HG02840 (cell line): Measurements from ENCODE around the gene TAF4B.
"Not testable (repeated sequence)": the region's sequence is repeated elsewhere in the genome, so short reads cannot be mapped to it uniquely, and the experiment has no call there.

Experiments used
- ATAC-seq: cut with Tn5 transposase; IDR thresholded peaks from one replicate; pipeline ENCODE4 v1.9.1; 2021; ENCODE audit warnings: mild to moderate bottlenecking, moderate library complexity, moderate number of reproducible peaks; ENCODE audit not compliant: unreplicated experiment, low FRiP score

TAF4B gene

DNA sequence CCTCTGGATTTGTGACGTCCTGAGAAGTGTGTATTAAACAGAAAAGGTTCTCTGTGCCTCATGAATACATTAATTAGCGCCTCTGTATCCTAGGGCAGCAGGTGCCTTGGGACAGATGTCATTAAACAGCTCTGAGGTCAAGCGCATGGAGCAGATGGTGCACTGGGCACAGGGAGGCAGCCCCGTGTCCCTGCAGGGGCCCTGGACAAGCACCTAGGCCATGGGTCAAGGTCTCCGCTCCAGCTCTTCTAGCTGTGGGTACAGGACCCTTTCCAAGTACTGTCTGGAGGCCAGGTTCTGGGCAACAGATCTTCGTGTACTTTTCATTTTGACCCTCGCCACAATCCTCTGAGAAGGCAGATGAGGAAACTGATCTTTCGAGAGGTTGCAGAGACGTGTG is 195.7 kb downstream of the TAF4B start:
- ATAC-seq: no peak

- ATAC-seq: peak; percentile 52
Observed at GRCh38 chr18:26422472-26423162, 196.4 kb downstream of the TAF4B start.

DNA sequence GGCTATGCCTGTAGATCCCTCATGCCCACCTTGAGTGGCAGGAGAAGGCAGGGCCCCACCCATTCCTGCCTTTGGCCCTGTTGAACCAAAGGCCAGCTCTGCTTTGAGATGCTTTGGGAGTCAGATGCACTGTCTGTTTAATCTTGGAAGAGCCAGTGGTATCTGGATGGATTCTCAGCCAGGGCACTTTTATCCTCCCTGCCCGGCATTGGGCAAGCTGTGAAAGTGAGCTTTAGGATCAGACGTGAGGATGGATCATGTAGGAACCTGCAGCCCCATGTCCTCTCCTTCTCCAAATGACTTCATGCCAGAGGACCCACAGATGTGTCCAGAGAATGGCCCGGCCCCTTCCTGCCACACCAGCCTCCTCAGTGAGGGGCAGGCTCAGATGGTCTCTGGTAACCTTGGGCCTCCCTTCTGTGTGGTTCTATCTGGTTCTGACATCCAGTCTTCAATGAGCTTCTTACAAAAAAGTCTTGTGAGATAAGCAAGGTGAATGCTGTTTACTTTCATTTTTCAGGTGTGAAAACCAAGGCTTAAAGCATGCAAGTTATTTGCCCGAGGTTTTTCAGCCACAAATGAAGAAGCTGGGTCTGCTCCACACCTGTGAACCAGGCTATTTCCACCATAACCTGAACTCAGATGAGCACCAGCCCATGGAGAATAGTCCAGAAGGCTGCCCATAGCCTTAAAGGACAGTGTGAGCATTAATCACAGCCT is 198.3 kb downstream of the TAF4B start:
- ATAC-seq: no peak

GRCh38 chr18:26425148-26425531 is 198.9 kb downstream of the TAF4B start:
- no peak for ATAC-seq

DNA sequence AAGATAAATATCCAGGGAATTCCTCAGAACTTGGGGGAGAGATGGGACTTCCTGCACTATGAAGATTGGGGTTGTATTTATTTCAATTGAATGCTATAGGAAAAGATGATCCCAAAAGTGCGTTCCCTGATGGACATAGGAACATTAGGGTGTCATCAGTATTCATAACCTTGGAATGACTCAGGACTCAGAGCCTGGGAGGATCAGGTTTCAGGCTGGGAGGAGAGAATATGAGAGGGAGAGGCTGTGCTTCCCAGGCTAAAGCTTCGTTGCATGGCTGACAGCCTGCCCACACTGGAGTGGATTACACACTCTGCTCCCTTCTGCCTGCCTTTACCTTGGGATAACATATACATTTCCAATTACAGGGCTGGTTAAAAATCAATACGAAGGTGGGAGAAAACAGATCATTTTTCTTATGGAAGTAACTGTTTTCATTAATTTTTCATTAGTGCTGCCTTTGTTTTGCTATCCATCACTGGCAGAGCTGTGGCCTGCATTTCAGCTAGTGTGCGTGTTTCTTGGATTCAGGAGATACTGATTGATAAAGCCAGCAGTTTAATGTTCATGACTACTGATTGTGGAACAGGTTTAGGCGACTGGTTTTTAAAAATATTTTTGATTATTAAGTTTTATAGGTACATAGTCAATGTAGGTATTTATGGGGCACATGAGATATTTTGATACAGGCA is 203.4 kb downstream of the TAF4B start:
- ATAC-seq: no peak

DNA sequence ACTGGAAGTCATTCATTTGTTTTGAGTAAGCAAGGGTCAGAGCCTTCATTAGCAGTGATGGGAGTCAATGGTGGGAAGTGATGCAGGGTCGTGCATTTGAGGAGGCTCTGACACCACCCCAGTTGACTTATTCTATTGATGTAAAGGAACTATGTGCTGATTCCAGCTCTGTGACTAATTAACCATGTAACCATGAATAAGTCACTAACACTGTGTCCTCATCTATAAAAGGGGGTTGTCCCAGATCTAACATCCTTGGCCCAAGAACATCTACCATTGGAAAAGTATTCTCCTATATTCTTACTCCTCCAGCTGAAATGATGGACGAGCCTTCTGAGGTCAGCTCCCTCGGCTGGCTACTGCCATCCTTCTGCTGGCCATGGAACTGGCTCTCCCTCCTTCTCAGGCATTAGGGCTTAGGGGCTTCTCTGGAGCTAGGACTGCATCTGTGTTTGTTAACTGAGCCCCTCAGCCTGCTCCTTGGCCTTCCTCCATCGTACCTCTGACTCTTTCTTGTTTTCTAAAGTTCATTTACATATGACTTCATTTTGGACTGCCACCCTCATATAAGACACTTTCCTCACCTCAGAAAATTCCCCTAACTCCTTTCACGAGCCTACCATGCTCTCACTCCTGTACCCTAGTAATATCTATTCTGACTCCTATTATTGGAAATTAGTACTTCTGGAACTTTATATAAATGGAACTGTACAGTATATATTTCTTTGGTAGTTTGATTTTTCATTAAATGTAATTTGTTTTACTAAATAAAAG is 206.6 kb downstream of the TAF4B start:
- ATAC-seq: no peak

- ATAC-seq: no peak
Observed at GRCh38 chr18:26434887-26435286, 208.6 kb downstream of the TAF4B start.

GRCh38 chr18:26435415-26436095 is 209.3 kb downstream of the TAF4B start:
- ATAC-seq: no peak

GRCh38 chr18:26436176-26437051 is 210.2 kb downstream of the TAF4B start:
- no peak for ATAC-seq

DNA sequence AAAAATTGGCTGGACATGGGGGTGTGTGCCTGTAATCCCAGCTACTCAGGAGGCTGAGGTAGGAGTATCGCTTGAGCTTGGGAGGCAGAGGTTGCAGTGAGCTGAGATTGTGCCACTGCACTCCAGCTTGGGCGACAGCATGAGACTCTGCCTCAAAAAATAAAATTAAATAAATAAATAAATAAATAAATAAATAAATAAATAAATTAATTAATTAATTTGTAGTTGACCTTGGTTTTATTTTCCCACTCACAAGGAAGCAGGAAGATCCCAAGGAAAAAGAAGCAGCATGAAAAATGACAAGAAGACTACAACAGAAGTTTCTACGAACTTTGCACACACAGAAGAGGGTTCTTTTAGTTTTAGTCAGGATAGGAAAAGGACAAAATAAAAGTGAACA is 211.4 kb downstream of the TAF4B start:
- ATAC-seq: not testable (repeated sequence)

DNA sequence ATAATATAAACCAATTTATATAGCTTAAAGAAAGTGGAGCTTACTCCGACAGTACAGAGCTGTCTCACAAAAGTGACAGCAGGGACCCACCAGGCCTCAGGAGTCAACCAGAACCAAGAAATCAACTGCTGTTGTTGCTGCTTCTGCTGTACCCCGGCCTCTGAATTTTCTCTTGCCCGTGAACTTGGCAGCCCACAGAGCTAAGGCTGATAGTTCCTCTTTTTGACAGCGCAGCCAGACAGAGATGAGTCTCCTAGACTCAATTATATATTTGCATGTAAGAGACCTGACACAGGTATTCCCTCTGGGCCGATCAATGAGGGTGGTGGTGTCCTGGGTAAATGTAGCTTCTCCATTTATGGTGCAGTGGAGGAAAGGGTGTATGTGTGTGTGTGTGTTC is 212.7 kb downstream of the TAF4B start:
- peak; percentile 98 for ATAC-seq

DNA sequence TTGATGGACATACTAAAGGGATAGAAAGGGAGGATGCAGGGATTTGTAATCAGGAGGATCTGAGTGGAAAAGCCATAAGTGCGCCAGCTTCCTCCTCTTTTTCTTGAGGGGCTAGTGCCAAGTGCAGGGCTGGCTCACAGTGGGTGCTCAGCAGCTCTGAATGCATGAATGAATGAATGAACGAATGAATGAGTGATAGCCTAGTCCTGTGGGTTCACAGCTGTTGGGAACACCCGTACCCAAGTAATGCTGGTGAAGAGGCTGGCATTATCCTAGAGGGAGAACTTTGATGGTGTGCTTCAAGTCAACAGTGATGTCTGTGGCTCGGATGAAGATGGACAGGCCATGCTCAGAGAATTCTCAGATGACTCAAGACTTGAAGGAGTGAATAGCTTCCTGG is 213.3 kb downstream of the TAF4B start:
- ATAC-seq: no peak

- ATAC-seq: no peak
Observed at GRCh38 chr18:26440644-26441043, 214.4 kb downstream of the TAF4B start.
